Endothelial cell of umbilical vein (primary cell): ENCODE data around the gene UBD. TPM values are rescaled to one million over a fixed set of nuclear protein-coding genes. Genes with fewer than 3 reads are reported as not detected.

Experiments
- BruUV-seq: library from RNA; stranded (reverse); fragments of 400-500 nt; replicated peaks from 2 replicates; lab custom pipeline; 2021; lab: Mats Ljungman, UMichigan
- CTCF ChIA-PET: fragments of 300-600, 350-600 bp; sonication (Branson Sonifier 250); formaldehyde crosslinking; loops from one replicate; lab custom pipeline; 2021; ENCODE audit warnings: antibody characterized with exemption, inconsistent platforms; lab: Charles Lee
- POLR2A ChIA-PET: fragments of 300-600, 350-600 bp; sonication (Branson Sonifier 250); formaldehyde crosslinking; loops from one replicate; lab custom pipeline; 2021; ENCODE audit warnings: antibody characterized with exemption, inconsistent platforms; lab: Charles Lee
- DNase-seq: peaks from one replicate; pipeline ENCODE4 v3.0.0-alpha.2; 2011; ENCODE audit warnings: low read depth, low spot score
- FAIRE-seq: peaks from 2 replicates; lab custom pipeline; 2011; peaks lifted over from hg19 to GRCh38; lab: Jason Lieb, UNC
- H2AFZ ChIP-seq: 2 replicates; pipeline ENCODE4 v1.6.0; 2012; ENCODE audit warnings: low read depth, low read length, control low read depth, inconsistent platforms
- H3K27ac ChIP-seq: 2 replicates; pipeline ENCODE4 v1.5.1; 2011; ENCODE audit warnings: low read depth, mild to moderate bottlenecking, control low read depth, low read length, moderate library complexity; ENCODE audit not compliant: insufficient read depth
- H3K27me3 ChIP-seq, 2 experiments: 2 replicates each; pipeline versions ENCODE4 v1.6.0 to v1.6.1; 2011; ENCODE audit warnings: low read length in 2 of 2, mixed read lengths in 1 of 2; ENCODE audit not compliant: control insufficient read depth in 2 of 2, insufficient read depth in 2 of 2
- H3K36me3 ChIP-seq, 2 experiments: 2 replicates in 1 of 2; 3 replicates in 1 of 2; pipeline ENCODE4 v1.5.1; 2011; ENCODE audit warnings: low read length in 2 of 2, mild to moderate bottlenecking in 1 of 2, moderate library complexity in 1 of 2; ENCODE audit not compliant: control insufficient read depth in 2 of 2, insufficient read depth in 2 of 2; ENCODE audit errors: extremely low read depth in 1 of 2
- H3K4me1 ChIP-seq: 3 replicates; pipeline ENCODE4 v1.5.1; 2011; ENCODE audit warnings: mild to moderate bottlenecking, low read length; ENCODE audit not compliant: control insufficient read depth, insufficient read depth; ENCODE audit errors: extremely low read depth
- H3K4me2 ChIP-seq: 2 replicates; pipeline ENCODE4 v1.6.1; 2011; ENCODE audit warnings: low read length, control low read depth, mixed read lengths; ENCODE audit not compliant: insufficient read depth
- H3K4me3 ChIP-seq, 3 experiments: fragments of 200-600 bp in 1 of 3; sonication (generic), shearing (Covaris generic) in 1 of 3; replicated peaks in 1 of 3; 2 replicates each; pipeline ENCODE4 v1.5.1; 2011 to 2016; ENCODE audit warnings: control low read depth in 3 of 3, low read length in 3 of 3, mild to moderate bottlenecking in 2 of 3, inconsistent platforms in 1 of 3, low read depth in 1 of 3, moderate library complexity in 1 of 3; ENCODE audit not compliant: insufficient read depth in 1 of 3
- H3K79me2 ChIP-seq: 2 replicates; pipeline ENCODE4 v1.6.0; 2012; ENCODE audit warnings: low read length, inconsistent platforms; ENCODE audit not compliant: control insufficient read depth, insufficient read depth
- H3K9ac ChIP-seq: replicated peaks from 2 replicates; pipeline ENCODE3; 2011; ENCODE audit warnings: low read length, control low read depth; ENCODE audit not compliant: insufficient read depth; ENCODE audit errors: extremely low read depth
- H3K9me1 ChIP-seq: replicated peaks from 3 replicates; pipeline ENCODE4 v1.6.0; 2011; ENCODE audit warnings: mild to moderate bottlenecking, low read length; ENCODE audit not compliant: control insufficient read depth, insufficient read depth; ENCODE audit errors: extremely low read depth
- H3K9me3 ChIP-seq: replicated peaks from 2 replicates; pipeline ENCODE4 v1.5.1; 2012; ENCODE audit warnings: low read length, inconsistent platforms; ENCODE audit not compliant: control insufficient read depth, insufficient read depth
- H4K20me1 ChIP-seq: replicated peaks from 2 replicates; pipeline ENCODE3; 2011; ENCODE audit warnings: mild to moderate bottlenecking, low read length; ENCODE audit not compliant: control insufficient read depth, insufficient read depth; ENCODE audit errors: extremely low read depth
- CTCF ChIP-seq, 2 donors: IDR thresholded peaks; 1 replicate in 1 of 2; 2 replicates in 1 of 2; pipeline ENCODE4 v1.5.1; 2011; ENCODE audit warnings: low read length in 2 of 2, mild to moderate bottlenecking in 2 of 2, moderate library complexity in 2 of 2, control low read depth in 1 of 2, inconsistent platforms in 1 of 2, low read depth in 1 of 2; ENCODE audit not compliant: insufficient read depth in 1 of 2; ENCODE audit errors: extremely low read depth in 1 of 2
- EZH2 ChIP-seq: IDR thresholded peaks from 2 replicates; pipeline ENCODE4 v1.6.1; 2012; ENCODE audit warnings: borderline replicate concordance, low read depth, mild to moderate bottlenecking, moderate library complexity, low read length, inconsistent platforms; ENCODE audit not compliant: severe bottlenecking
- GATA2 ChIP-seq: IDR thresholded peaks from 2 replicates; pipeline ENCODE4 v1.7.0; 2011; ENCODE audit warnings: low read depth, mild to moderate bottlenecking, moderate library complexity, mixed read lengths, low read length; ENCODE audit not compliant: insufficient read length, insufficient read depth
- JUN ChIP-seq: IDR thresholded peaks from 2 replicates; pipeline ENCODE4 v1.6.1; 2011; ENCODE audit warnings: borderline replicate concordance, low read depth; ENCODE audit not compliant: insufficient read length, insufficient read depth
- MAX ChIP-seq: IDR thresholded peaks from 2 replicates; pipeline ENCODE4 v1.6.1; 2011; ENCODE audit not compliant: insufficient read depth, insufficient read length
- dilution Hi-C: fragments of 300-500 bp; cut with MboI; formaldehyde crosslinking; loops from one replicate; pipeline ENCODE4 v1.15.0; 2019; ENCODE audit warnings: low sequenced_read_pairs; ENCODE audit not compliant: extremely low pct_ligation_motif_present
- intact Hi-C: fragments of 100-400 bp; cut with micrococcal nuclease; formaldehyde crosslinking; loops from one replicate; pipeline ENCODE4 v1.10.0; 2022
- polyA plus RNA-seq, 4 experiments: library from polyadenylated mRNA; depleted of rRNA in 3 of 4; stranded (reverse) in 3 of 4; unstranded in 1 of 4; fragments of >200 nt; gene quantifications; 2 replicates each; pipeline versions ENCODE4 v1.2.1 to v1.2.3, GENCODE V29; 2011 to 2012; ENCODE audit warnings: missing spikeins in 1 of 4
- total RNA-seq: library from RNA; stranded (reverse); gene quantifications from 2 replicates; pipeline ENCODE4 v1.2.3, GENCODE V29; 2021

UBD gene
- total and polyA plus RNA-seq, 2 donors (not counting 3 experiments of a cell fraction or from before 2014, with no cell fraction given) = 0.10 to 0.31 TPM

- no peak for TF ChIP-seq GATA2
- no peak for DNase-seq
- H3K27ac ChIP-seq = no peak overlapping the region
- peaks cover 26 to 36% of the 10 kb centered on the region in 2 experiments for H3K27me3 ChIP-seq
- no peaks in the 10 kb centered on the region for H4K20me1 ChIP-seq
- POLR2A ChIA-PET = no interaction called here
- no peak overlapping the region for H3K4me2 ChIP-seq
- H3K9me1 ChIP-seq = no peaks in the 10 kb centered on the region
- FAIRE-seq = no peak
- no peaks in the 10 kb centered on the region for H3K79me2 ChIP-seq
- CTCF ChIA-PET = no interaction called here
- H3K4me1 ChIP-seq = no peaks in the 10 kb centered on the region
- BruUV-seq = no TSS peak
- H3K9ac ChIP-seq = no peak overlapping the region
- intact Hi-C loops (no loop called here), dilution Hi-C loops (no loop called here)
- H3K9me3 ChIP-seq = no peaks in the 10 kb centered on the region
- H3K4me3 ChIP-seq = no peak overlapping the region
- no peak overlapping the region for H2AFZ ChIP-seq
- no peaks in the 10 kb centered on the region for H3K36me3 ChIP-seq
Measured at GRCh38 chr6:29554764-29555163, 4.8 kb downstream of the UBD start.

GRCh38 chr6:29553268-29554057, 6.1 kb downstream of the UBD start:
- no TSS peak for BruUV-seq
- Histone ChIP-seq H3K79me2 (no peaks in the 10 kb centered on the region), H4K20me1 (no peaks in the 10 kb centered on the region), H3K27ac (no peak overlapping the region), H3K4me3 (no peak overlapping the region), H3K36me3 (no peaks in the 10 kb centered on the region), H3K4me1 (no peaks in the 10 kb centered on the region), H3K9me3 (no peaks in the 10 kb centered on the region), H2AFZ (no peak overlapping the region), H3K9ac (no peak overlapping the region), H3K27me3 (peaks cover 26 to 36% of the 10 kb centered on the region in 2 experiments), H3K4me2 (no peak overlapping the region), H3K9me1 (no peaks in the 10 kb centered on the region)
- dilution Hi-C loops = no loop called here
- intact Hi-C loops = no loop called here
- ChIA-PET CTCF (interaction anchor here (0.7 kb wide), 1 partner anchor 9 kb away, joined by 3 read pairs; no protein-coding TSS in a partner anchor), POLR2A (no interaction called here)
- no peak for FAIRE-seq
- TF ChIP-seq MAX (no peak), JUN (no peak), EZH2 (peak; percentile 89), CTCF (IDR thresholded peaks at IDR 0.05; ENCODE audit: extremely low read depth in 1 of 2, insufficient read depth in 1 of 2, low read depth in 1 of 2, low read length in 2 of 2) (peak in 1 of 2 donors; percentile 6)
- DNase-seq = peak; percentile 4
